Mesendoderm (in vitro differentiated cells): ENCODE results near the gene MEIOB.
"Not testable (repeated sequence)": the region's sequence is repeated elsewhere in the genome, so short reads cannot be mapped to it uniquely, and the experiment has no call there.

ENCODE experiments used
- DNase-seq: peaks from one replicate; pipeline ENCODE4 v3.0.0; 2013
- H2AK5ac ChIP-seq: 2 replicates; pipeline ENCODE4 v1.6.1; 2013; ENCODE audit warnings: low read length, inconsistent platforms
- H2BK120ac ChIP-seq: 2 replicates; pipeline ENCODE4 v1.6.1; 2013; ENCODE audit warnings: low read depth, mild to moderate bottlenecking, low read length, moderate library complexity, mixed read lengths
- H2BK15ac ChIP-seq: replicated peaks from 2 replicates; pipeline ENCODE4 v1.6.1; 2013; ENCODE audit warnings: low read depth, mild to moderate bottlenecking, moderate library complexity
- H2BK5ac ChIP-seq: 2 replicates; pipeline ENCODE4 v1.6.1; 2013; ENCODE audit warnings: low read length, inconsistent platforms
- H3K18ac ChIP-seq: 2 replicates; pipeline ENCODE4 v1.6.1; 2013; ENCODE audit warnings: mild to moderate bottlenecking, low read length, mixed read lengths
- H3K23ac ChIP-seq: one replicate; pipeline ENCODE4 v1.6.1; 2013; ENCODE audit warnings: low read length
- H3K27ac ChIP-seq: 2 replicates; pipeline ENCODE4 v1.5.1; 2013; ENCODE audit warnings: low read depth, mild to moderate bottlenecking, inconsistent platforms, low read length, moderate library complexity
- H3K27me3 ChIP-seq: 2 replicates; pipeline ENCODE4 v1.6.1; 2013; ENCODE audit warnings: low read length, control low read depth, mild to moderate bottlenecking, inconsistent platforms; ENCODE audit not compliant: insufficient read depth, poor library complexity
- H3K36me3 ChIP-seq: 2 replicates; pipeline ENCODE4 v1.6.1; 2013; ENCODE audit warnings: low read length, inconsistent platforms; ENCODE audit not compliant: control insufficient read depth, insufficient read depth
- H3K4ac ChIP-seq: one replicate; pipeline ENCODE4 v1.6.1; 2013; ENCODE audit warnings: low read depth, mild to moderate bottlenecking, low read length, moderate library complexity
- H3K4me1 ChIP-seq: 2 replicates; pipeline ENCODE4 v1.6.1; 2013; ENCODE audit warnings: low read depth, low read length, inconsistent platforms; ENCODE audit not compliant: control insufficient read depth
- H3K4me2 ChIP-seq: 2 replicates; pipeline ENCODE4 v1.6.1; 2013; ENCODE audit warnings: low read length
- H3K4me3 ChIP-seq: 2 replicates; pipeline ENCODE4 v1.5.1; 2013; ENCODE audit warnings: mild to moderate bottlenecking, low read length
- H3K56ac ChIP-seq: one replicate; pipeline ENCODE4 v1.6.1; 2013; ENCODE audit warnings: low read length
- H3K79me1 ChIP-seq: 2 replicates; pipeline ENCODE4 v1.6.1; 2013; ENCODE audit warnings: low read length, inconsistent platforms
- H3K79me2 ChIP-seq: 2 replicates; pipeline ENCODE4 v1.6.1; 2013; ENCODE audit warnings: mild to moderate bottlenecking, low read length; ENCODE audit not compliant: control insufficient read depth, insufficient read depth
- H3K9ac ChIP-seq: 2 replicates; pipeline ENCODE4 v1.6.1; 2013; ENCODE audit warnings: low read length, inconsistent platforms
- H4K5ac ChIP-seq: one replicate; pipeline ENCODE4 v1.6.1; 2013; ENCODE audit warnings: low read length
- H4K8ac ChIP-seq: one replicate; pipeline ENCODE4 v1.6.1; 2013; ENCODE audit warnings: low read depth, mild to moderate bottlenecking, control low read depth, low read length, moderate library complexity
- WGBS: extraction: QIAGEN DNeasy Blood & Tissue Kit; methylation state at CpG from one replicate; pipeline ENCODE4 v1.1.7; 2013; ENCODE audit warnings: low lambda C conversion rate, missing lambda C conversion rate; ENCODE audit not compliant: insufficient coverage; ENCODE audit errors: extremely low coverage; 5-methylcytosine and 5-hydroxymethylcytosine counted together

Gene MEIOB

DNA sequence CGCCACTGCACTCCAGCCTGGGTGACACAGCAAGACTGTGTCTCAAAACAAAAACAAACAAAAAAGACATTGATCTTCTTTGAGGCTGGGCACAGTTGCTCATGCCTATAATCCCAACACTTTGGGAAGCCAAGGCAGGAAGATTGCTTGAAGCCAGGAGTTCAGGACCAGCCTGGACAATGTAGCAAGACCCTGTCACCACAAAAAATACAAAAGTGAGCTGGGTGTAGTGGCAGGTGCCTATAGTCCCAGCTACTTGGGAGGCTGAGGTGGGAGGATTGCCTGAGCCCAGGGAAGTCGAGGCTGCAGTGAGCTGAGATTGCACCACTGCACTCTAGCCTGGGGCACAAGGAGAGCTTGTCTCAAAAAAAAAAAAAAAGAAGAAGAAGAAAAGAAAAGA, 25.7 kb upstream of the MEIOB start:
- not testable (repeated sequence) for H3K4me2 ChIP-seq, H4K8ac ChIP-seq, H2BK120ac ChIP-seq, H2AK5ac ChIP-seq, H3K36me3 ChIP-seq, H3K23ac ChIP-seq, DNase-seq, H2BK5ac ChIP-seq, H3K4ac ChIP-seq, H2BK15ac ChIP-seq, H4K5ac ChIP-seq, H3K79me2 ChIP-seq, H3K4me3 ChIP-seq, H3K4me1 ChIP-seq, H3K9ac ChIP-seq, H3K56ac ChIP-seq, H3K18ac ChIP-seq, H3K79me1 ChIP-seq, H3K27me3 ChIP-seq, H3K27ac ChIP-seq
- WGBS = no CpG with 5 or more reads among the region's 2 CpGs

DNA sequence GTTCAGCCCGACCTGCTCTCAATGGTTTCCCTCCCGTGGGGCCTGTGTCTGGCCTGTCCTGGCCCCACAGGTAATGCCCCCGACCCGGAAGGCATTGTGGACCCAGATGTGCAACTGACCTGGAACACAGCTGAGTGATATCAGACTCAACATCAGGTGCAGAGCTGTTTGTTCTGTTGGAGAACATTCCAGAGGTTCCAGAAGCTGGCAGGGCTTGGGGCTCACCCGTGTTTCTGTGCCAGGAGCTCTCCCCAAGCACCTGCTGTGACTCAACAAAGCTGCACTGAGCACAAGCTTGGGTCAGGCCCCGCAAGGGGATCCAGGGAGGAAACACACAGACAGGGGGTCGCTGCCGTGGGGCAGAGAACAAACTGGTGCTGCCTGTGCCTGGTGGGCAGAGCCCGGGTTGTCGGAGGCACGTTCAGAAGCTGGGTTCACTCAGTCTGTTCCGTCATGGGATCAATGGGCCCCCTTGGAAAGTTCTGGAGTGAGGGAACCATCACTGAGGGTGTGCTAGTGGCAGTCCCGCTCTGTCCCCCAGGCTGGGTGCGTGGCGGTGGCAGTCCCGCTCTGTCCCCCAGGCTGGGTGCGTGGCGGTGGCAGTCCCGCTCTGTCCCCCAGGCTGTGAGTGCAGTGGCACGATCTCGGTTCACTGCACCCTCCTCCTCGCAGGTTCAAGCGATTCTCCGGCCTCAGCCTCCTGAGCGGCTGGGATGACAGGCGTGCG, 24.1 kb upstream of the MEIOB start:
- H3K27ac ChIP-seq = no peak overlapping the region
- H3K79me2 ChIP-seq = no peaks in the 10 kb centered on the region
- no peaks in the 10 kb centered on the region for H3K36me3 ChIP-seq
- no peak overlapping the region for H4K8ac ChIP-seq
- no peaks in the 10 kb centered on the region for H3K4me1 ChIP-seq
- no peak overlapping the region for H3K23ac ChIP-seq
- H3K4me2 ChIP-seq = no peak overlapping the region
- H3K56ac ChIP-seq = no peak overlapping the region
- H2BK5ac ChIP-seq = no peak overlapping the region
- H3K4ac ChIP-seq = no peak overlapping the region
- H3K4me3 ChIP-seq = no peak overlapping the region
- no peak overlapping the region for H4K5ac ChIP-seq
- DNase-seq = no peak
- no peaks in the 10 kb centered on the region for H3K79me1 ChIP-seq
- H2AK5ac ChIP-seq = no peak overlapping the region
- no peak overlapping the region for H2BK120ac ChIP-seq
- H2BK15ac ChIP-seq = no peak overlapping the region
- no peaks in the 10 kb centered on the region for H3K27me3 ChIP-seq
- H3K9ac ChIP-seq = no peak overlapping the region
- H3K18ac ChIP-seq = no peak overlapping the region
- no CpG with 5 or more reads among the region's 27 CpGs for WGBS

DNA sequence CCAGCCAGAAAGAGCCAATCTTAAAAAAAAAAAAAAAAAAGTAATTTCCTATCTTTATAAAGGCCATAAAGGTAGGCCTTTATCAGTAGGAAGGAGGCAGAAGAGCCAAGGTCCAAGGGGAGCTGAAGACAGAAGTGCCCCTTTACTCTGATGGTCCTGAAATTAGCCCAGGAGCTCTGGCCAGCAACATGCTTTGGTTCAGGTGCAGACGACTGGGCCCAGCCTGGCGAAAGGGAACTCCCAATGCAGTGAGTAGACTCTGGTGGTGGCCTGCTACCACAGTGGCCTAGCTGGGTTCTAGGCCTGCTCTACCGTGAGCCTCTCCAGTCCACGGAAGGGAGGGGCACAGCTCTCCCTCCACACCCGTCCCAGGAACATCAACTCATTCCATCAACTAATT, 23.1 kb upstream of the MEIOB start:
- H4K5ac ChIP-seq = no peak overlapping the region
- H3K79me1 ChIP-seq = no peaks in the 10 kb centered on the region
- DNase-seq = no peak

DNA sequence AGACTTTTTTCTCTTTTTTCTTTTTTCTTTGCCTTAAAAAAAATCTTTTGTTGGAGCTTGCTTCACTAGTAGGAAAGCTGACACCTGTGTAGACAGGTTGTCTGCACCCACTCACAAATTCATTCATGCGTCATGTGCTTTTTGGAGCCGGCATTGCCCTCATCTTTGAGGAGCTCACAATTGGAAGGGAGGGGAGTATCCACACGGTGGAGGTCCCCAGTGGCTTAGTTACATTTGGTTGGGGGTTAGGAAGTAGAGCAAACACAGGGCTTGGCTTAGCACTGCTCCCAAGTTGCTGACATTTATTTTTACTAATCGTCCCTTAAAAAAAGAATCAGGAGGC, 18.7 kb upstream of the MEIOB start:
- H3K4me3 ChIP-seq = no peak overlapping the region
- H4K5ac ChIP-seq = no peak overlapping the region
- no peak overlapping the region for H3K4me2 ChIP-seq
- WGBS = no CpG with 5 or more reads among the region's 4 CpGs
- H3K79me1 ChIP-seq = no peaks in the 10 kb centered on the region
- H3K4me1 ChIP-seq = no peaks in the 10 kb centered on the region
- no peak overlapping the region for H2BK5ac ChIP-seq
- no peak overlapping the region for H3K23ac ChIP-seq
- no peak overlapping the region for H2AK5ac ChIP-seq
- no peaks in the 10 kb centered on the region for H3K27me3 ChIP-seq
- H3K27ac ChIP-seq = no peak overlapping the region
- no peak for DNase-seq
- no peaks in the 10 kb centered on the region for H3K36me3 ChIP-seq
- no peaks in the 10 kb centered on the region for H3K79me2 ChIP-seq
- no peak overlapping the region for H3K18ac ChIP-seq
- no peak overlapping the region for H2BK120ac ChIP-seq
- no peak overlapping the region for H2BK15ac ChIP-seq
- H3K56ac ChIP-seq = no peak overlapping the region
- H4K8ac ChIP-seq = no peak overlapping the region
- H3K4ac ChIP-seq = no peak overlapping the region
- H3K9ac ChIP-seq = no peak overlapping the region

More for the DNA sequence above, 23.1 kb upstream of the MEIOB start:
- H3K18ac ChIP-seq = no peak overlapping the region
- H3K4me3 ChIP-seq = no peak overlapping the region
- no peak overlapping the region for H3K4me2 ChIP-seq
- no peak overlapping the region for H2AK5ac ChIP-seq
- no peak overlapping the region for H2BK5ac ChIP-seq
- H3K9ac ChIP-seq = no peak overlapping the region
- no CpG with 5 or more reads among the region's 5 CpGs for WGBS
- H3K4ac ChIP-seq = no peak overlapping the region
- no peak overlapping the region for H2BK15ac ChIP-seq
- H3K23ac ChIP-seq = no peak overlapping the region
- no peaks in the 10 kb centered on the region for H3K36me3 ChIP-seq
- no peak overlapping the region for H3K27ac ChIP-seq
- H3K56ac ChIP-seq = no peak overlapping the region
- no peaks in the 10 kb centered on the region for H3K79me2 ChIP-seq
- H3K27me3 ChIP-seq = no peaks in the 10 kb centered on the region
- no peak overlapping the region for H4K8ac ChIP-seq
- H2BK120ac ChIP-seq = no peak overlapping the region
- H3K4me1 ChIP-seq = no peaks in the 10 kb centered on the region

DNA sequence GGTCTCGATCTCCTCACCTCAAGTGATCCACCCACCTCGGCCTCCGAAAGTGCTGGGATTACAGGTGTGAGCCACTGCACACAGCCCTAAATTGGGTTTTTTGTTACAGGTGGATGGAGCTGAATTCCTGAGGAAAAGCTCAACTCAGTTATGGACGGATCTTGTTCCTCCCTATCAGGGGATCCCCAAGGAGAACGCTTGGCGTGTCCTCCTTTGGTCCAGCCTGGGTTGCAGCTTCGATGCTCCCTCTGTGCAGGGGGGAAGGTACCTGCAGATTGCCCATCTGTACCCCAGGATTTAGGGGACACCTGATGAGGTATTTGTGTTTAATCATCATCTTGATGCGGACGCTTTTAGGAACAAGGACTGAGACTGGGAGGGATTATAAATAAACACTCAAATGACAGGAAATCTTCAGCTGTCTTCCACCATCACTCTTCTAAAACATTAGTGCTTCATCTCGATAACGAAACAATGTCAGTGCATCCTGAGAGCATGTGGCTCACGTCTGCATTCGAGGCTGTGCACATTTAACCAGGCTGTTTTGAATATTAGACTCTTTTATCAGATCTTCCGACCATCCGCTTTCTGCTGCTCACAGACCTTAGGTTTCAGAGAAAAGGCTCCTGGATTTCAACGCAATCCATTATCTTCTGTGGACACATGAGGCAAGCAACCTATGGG, 18.2 kb upstream of the MEIOB start:
- no peak overlapping the region for H3K23ac ChIP-seq
- no peak overlapping the region for H3K56ac ChIP-seq
- H4K5ac ChIP-seq = no peak overlapping the region
- no peak overlapping the region for H3K4me2 ChIP-seq
- H3K27ac ChIP-seq = no peak overlapping the region
- H3K4me3 ChIP-seq = no peak overlapping the region
- H3K79me1 ChIP-seq = no peaks in the 10 kb centered on the region
- no peak overlapping the region for H3K4ac ChIP-seq
- no peak for DNase-seq
- H3K4me1 ChIP-seq = no peaks in the 10 kb centered on the region
- H2BK120ac ChIP-seq = no peak overlapping the region
- no CpG with 5 or more reads among the region's 16 CpGs for WGBS
- no peaks in the 10 kb centered on the region for H3K36me3 ChIP-seq
- H2BK15ac ChIP-seq = no peak overlapping the region
- H2AK5ac ChIP-seq = no peak overlapping the region
- no peak overlapping the region for H2BK5ac ChIP-seq
- H3K27me3 ChIP-seq = no peaks in the 10 kb centered on the region
- no peaks in the 10 kb centered on the region for H3K79me2 ChIP-seq
- H3K18ac ChIP-seq = no peak overlapping the region
- no peak overlapping the region for H4K8ac ChIP-seq
- H3K9ac ChIP-seq = no peak overlapping the region
